Stimulated activated naive CD8-positive, alpha-beta T cell treated with anti-CD3 and anti-CD28 coated beads, Interleukin-15, amount 100 ng/mL, for 72 hours (primary cell): ENCODE data around the gene ACTL6B.
"Not testable (repeated sequence)": the region's sequence is repeated elsewhere in the genome, so short reads cannot be mapped to it uniquely, and the experiment has no call there.

Source experiments
- ATAC-seq: fragments of 150-1000 bp; cut with Tn5 transposase; 2 replicates; pipeline ENCODE4 v1.10.0; 2021; ENCODE audit warnings: mild to moderate bottlenecking, moderate library complexity
- DNase-seq, 2 donors: peaks; one replicate each; pipeline ENCODE4 v3.0.0; 2021 to 2022
- H3K27ac Mint-ChIP-seq, 2 donors: one replicate each; pipeline ENCODE4 v1.8.0; 2022; ENCODE audit warnings: mild to moderate bottlenecking in 2 of 2, mixed read lengths in 2 of 2, moderate library complexity in 2 of 2
- H3K27me3 Mint-ChIP-seq: one replicate; pipeline ENCODE4 v1.8.0; 2022; ENCODE audit warnings: mixed read lengths
- H3K4me1 Mint-ChIP-seq: one replicate; pipeline ENCODE4 v1.8.0; 2022; ENCODE audit warnings: mild to moderate bottlenecking, mixed read lengths
- H3K4me3 Mint-ChIP-seq, 2 donors: one replicate each; pipeline ENCODE4 v1.8.0; 2022; ENCODE audit warnings: mild to moderate bottlenecking in 2 of 2, mixed read lengths in 2 of 2, moderate library complexity in 1 of 2
- H3K9me3 Mint-ChIP-seq, 2 donors: one replicate each; pipeline ENCODE4 v1.8.0; 2022; ENCODE audit warnings: mixed read lengths in 2 of 2

The ACTL6B gene

DNA sequence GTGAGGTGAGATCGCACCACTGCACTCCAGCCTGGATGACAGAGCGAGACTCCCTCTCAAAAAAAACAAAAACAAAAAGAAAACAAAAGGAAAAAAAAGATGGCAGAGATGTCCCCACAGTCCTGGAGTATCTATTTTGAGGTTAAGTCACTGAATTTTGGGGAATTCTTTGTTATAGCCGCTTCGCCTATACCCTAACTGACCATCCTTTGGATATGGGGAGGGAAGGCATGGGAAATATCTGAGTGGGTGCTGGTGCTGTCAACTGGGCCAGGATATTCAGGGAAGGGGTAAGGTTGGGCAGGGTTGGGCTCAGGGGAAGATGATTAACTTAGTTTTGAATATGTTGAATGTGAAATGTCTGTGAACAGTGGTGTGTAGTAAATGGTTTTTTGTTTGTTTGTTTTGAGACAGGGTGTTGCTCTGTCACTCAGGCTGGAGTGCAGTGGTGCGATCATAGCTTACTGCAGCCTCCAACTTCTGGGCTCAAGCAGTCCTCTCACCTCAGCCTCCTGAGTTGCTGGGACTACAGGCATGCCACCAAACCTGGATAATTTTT is 9.0 kb upstream of the ACTL6B start:
- no peak overlapping the region for H3K4me3 Mint-ChIP-seq
- no peak overlapping the region for H3K27ac Mint-ChIP-seq
- no peak for ATAC-seq

GRCh38 chr7:100662194-100662776 is 6.0 kb upstream of the ACTL6B start:
- ATAC-seq, DNase-seq, H3K4me3 Mint-ChIP-seq, H3K4me1 Mint-ChIP-seq, H3K27ac Mint-ChIP-seq, H3K9me3 Mint-ChIP-seq: not testable (repeated sequence)
- peaks cover 19% of the 10 kb centered on the region for H3K27me3 Mint-ChIP-seq

More for the DNA sequence above, 9.0 kb upstream of the ACTL6B start:
- Mint-ChIP-seq H3K9me3 (peaks cover 0 to 4% of the 10 kb centered on the region in 2 donors), H3K4me1 (no peaks in the 10 kb centered on the region), H3K27me3 (no peaks in the 10 kb centered on the region)
- no peak for DNase-seq

DNA sequence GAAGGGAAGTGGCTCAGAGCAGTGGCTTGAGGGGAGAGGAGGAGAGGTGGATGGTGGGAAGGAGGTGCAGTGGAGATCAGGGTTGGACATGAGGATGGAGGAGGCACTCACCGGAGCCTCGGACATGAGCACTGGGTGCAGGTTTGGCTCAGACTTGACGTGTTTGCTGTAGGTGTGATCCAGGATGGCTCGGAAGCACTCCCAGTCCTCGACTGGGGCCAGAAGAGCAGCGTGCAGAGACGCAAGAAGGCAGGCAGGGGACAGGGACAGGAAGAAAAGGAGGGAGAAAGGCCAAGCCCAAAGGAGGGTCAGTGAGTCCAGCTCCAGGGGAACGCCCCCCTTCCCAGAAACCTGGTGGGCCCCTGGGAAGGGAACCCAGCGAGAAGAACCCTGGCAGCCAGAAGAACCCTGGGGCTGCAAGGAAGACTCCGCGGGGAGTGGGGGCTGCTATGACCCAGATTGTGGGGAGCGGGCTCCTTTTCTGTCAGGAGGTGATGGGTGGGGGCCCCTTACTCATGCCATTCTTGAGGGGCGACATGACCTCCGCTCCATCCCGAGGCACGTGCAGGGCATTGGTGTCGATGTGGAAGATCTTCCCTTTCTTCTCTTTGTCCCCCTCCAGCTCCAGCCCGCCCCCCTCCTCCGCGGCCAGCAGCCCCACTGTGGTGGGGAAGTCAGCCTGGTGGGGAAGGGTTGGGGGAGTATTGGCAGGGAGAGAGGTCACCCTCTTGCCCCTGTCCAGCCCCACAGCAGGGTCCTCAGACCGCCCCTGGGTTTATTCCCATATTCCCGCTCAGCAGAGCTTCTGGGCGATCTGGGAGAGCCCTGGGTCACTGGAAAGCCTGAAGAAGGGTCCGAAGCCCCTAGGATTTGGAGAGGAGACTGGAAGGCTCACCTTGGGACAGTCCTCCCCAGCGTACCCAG is 1.1 kb downstream of the ACTL6B start:
- DNase-seq, result no peak
- no peak for ATAC-seq
- Mint-ChIP-seq H3K9me3 (no peaks in the 10 kb centered on the region), H3K27ac (no peak overlapping the region), H3K27me3 (peaks cover 69% of the 10 kb centered on the region), H3K4me3 (no peak overlapping the region), H3K4me1 (peaks cover 6% of the 10 kb centered on the region)

DNA sequence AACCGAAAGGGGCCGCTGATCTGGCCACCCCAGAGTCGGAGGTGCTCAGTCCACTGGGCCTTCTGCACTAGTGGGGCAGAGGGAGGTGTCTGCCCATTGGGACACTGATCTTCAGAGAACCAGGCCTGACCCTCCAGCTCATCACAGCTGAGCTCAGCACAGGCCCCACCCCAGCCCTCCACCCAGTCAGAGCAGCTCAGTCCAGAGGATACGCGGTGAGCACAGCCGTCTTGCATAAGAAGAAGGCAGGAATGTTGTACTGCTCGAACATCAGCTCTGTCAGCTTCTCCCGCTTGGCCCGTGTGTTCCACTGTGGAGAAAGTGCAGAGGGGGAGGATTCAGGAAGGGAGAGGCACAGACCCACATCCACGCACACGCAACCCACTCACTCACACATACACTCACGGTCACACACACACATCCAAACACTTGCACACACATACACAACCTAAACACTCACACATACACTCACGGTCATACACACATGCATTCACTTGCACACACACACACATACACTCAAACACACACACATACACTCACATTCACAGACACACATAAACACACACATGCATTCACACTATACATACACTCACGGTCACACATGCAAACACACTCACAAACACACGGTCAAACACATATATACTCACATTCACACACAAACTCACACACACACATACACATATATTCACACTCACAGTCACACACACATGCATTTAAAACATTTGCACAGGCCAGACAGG is 6.3 kb downstream of the ACTL6B start:
- DNase-seq (no peak), ATAC-seq (no peak)
- Mint-ChIP-seq H3K4me1 (no peaks in the 10 kb centered on the region), H3K27me3 (peaks cover 38% of the 10 kb centered on the region), H3K9me3 (no peaks in the 10 kb centered on the region), H3K27ac (no peak overlapping the region), H3K4me3 (no peak overlapping the region)

DNA sequence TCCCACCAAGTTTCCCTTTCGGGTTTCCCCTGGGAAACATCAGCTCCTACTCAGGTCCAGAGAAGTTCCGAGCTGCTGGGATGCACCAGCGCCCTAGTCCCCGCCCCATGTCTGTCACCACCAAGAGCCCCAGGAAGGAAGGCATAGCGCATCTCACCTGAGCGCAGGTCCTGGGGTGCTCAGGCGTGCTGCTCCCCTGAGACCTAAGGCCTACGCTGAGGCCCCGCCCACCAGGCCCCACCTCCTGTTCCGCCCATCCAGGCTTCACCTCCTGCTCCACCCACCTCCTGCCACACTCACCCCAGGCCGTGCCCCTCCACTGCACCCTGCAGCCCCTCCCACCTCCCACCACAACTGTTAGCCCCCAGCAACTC is 13.7 kb downstream of the ACTL6B start:
- Mint-ChIP-seq H3K27me3 (peaks cover 7% of the 10 kb centered on the region), H3K4me3 (no peak overlapping the region), H3K27ac (peak overlapping the region in 1 of 2 donors; percentile 83), H3K9me3 (no peaks in the 10 kb centered on the region), H3K4me1 (no peaks in the 10 kb centered on the region)
- no peak for DNase-seq
- peak; percentile 59 for ATAC-seq

GRCh38 chr7:100641860-100642533 is 14.3 kb downstream of the ACTL6B start:
- no peak for ATAC-seq
- peaks cover 7% of the 10 kb centered on the region for H3K27me3 Mint-ChIP-seq
- no peak overlapping the region for H3K27ac Mint-ChIP-seq
- no peaks in the 10 kb centered on the region for H3K9me3 Mint-ChIP-seq
- H3K4me1 Mint-ChIP-seq, result no peaks in the 10 kb centered on the region
- no peak overlapping the region for H3K4me3 Mint-ChIP-seq
- DNase-seq, result no peak

DNA sequence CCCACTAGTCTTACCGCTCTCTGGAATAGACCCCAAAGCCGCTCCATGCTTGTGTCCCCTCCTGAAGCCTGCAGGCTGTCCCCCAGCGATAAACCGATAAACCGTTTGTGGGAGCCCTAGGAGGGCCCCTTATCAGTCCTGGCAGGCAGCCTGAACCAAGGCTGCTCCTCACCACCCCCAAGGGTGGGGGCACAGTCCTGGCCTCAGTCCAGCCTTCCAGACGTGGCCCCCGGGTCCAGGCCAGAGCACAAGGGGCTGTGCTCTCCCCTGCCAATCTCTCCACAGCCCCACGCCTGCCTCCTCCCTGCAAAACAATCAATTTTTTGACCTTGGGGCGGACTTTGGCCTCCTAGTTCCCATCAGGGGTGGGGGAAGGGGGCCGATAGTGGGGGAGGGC is 14.8 kb downstream of the ACTL6B start, which contains the start of gene TFR2:
Gene TFR2 (minus strand): TSS at position 90 of the 397 bp plus-strand sequence. CDS start 43 bp downstream, at position 47.
- Mint-ChIP-seq H3K4me1 (no peaks in the 10 kb centered on the region), H3K27me3 (peaks cover 7% of the 10 kb centered on the region), H3K27ac (no peak within 1 kb of the TSS), H3K9me3 (no peaks in the 10 kb centered on the region), H3K4me3 (no peak within 1 kb of the TSS)
- DNase-seq, result no peak
- no peak for ATAC-seq

DNA sequence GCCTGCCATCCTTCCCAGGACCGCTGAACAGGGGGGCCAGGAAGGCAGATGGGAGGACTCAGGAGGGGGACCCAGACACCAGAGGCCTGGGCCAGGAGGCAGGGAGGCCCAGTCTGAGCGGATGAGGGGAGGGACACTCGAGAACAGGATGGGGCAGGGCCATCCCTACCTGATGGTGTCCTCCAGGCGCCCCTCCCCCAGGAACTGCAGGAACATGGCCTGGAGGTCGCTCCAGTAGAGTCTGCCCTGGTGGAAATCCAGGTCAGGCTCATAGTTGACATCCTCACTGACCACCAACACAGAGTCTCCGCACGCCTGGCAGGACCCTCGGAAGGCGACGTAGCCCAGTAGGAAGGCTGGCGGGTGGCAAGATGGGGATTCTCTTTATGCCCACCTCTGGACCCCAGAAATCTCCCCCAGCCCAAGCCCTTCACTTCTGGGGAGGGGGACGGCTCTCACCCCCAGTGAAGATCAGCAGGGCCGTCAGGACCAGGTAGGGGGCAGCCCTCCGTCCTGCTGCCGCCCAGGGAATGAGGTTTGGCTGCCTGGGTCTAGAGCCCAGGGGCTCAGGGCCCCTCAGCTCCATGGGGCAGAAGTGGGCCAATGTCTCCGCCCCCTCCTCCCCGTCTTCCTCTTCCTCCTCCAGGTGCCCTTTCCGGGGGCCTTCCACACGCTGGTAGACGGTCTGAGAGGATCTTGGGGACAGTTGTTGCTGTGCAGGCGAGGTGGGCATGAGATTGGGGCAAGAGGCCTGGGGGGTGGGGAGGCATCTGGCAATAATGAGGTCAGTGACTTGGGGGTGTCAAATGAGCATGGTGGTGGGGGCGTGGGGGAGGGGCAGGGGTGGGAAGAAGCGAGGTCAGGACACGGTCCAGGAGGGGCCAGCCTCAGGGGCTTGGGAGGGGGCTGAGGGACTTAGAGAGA is 15.5 kb downstream of the ACTL6B start:
- no peak for DNase-seq
- H3K9me3 Mint-ChIP-seq, result no peaks in the 10 kb centered on the region
- H3K27me3 Mint-ChIP-seq, result no peaks in the 10 kb centered on the region
- ATAC-seq, result no peak
- no peaks in the 10 kb centered on the region for H3K4me1 Mint-ChIP-seq
- H3K27ac Mint-ChIP-seq, result no peak overlapping the region
- no peak overlapping the region for H3K4me3 Mint-ChIP-seq

GRCh38 chr7:100639995-100640516 is 16.2 kb downstream of the ACTL6B start:
- Mint-ChIP-seq H3K9me3 (no peaks in the 10 kb centered on the region), H3K27me3 (no peaks in the 10 kb centered on the region), H3K4me3 (no peak overlapping the region), H3K4me1 (peaks cover under 1% of the 10 kb centered on the region), H3K27ac (no peak overlapping the region)
- no peak for ATAC-seq
- no peak for DNase-seq

- DNase-seq, result peak; percentile 67 to 75
- peaks cover 8% of the 10 kb centered on the region for H3K27me3 Mint-ChIP-seq
These were observed 23.1 kb downstream of the ACTL6B start for GRCh38 chr7:100632951-100633717.

DNA sequence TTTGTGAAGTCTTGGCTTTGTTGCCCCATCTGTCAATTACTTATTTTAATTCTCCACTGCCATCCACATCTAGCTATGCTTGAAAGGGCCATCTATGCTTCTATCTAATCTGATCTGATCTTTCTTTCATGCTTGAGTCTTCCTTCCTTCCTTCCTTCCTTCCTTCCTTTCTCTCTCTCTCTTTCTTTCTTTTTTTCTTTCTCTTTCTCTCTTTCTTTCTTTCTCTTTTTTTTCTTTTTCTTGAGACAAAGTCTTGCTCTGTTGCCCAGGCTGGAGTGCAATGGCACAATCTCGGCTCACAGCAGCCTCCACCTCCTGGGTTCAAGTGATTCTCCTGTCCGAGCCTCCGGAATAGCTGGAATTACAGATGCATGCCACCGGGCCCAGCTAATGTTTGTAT is 26.2 kb downstream of the ACTL6B start:
- H3K4me3 Mint-ChIP-seq, result no peak overlapping the region
- ATAC-seq (no peak), DNase-seq (no peak)
- H3K4me1 Mint-ChIP-seq, result peaks cover 86% of the 10 kb centered on the region
- no peaks in the 10 kb centered on the region for H3K9me3 Mint-ChIP-seq
- H3K27ac Mint-ChIP-seq, result peak overlapping the region in 1 of 2 donors; percentile 40
- H3K27me3 Mint-ChIP-seq, result peaks cover 8% of the 10 kb centered on the region

More at GRCh38 chr7:100632951-100633717, 23.1 kb downstream of the ACTL6B start:
- H3K4me1 Mint-ChIP-seq, result peaks cover 59% of the 10 kb centered on the region
- no peaks in the 10 kb centered on the region for H3K9me3 Mint-ChIP-seq
- H3K27ac Mint-ChIP-seq, result peak overlapping the region; percentile 71 to 83
- peak; percentile 84 for ATAC-seq
- H3K4me3 Mint-ChIP-seq, result peak overlapping the region; percentile 85 to 89

GRCh38 chr7:100629117-100629716 is 27.0 kb downstream of the ACTL6B start:
- peak in 1 of 2 donors; percentile 39 for DNase-seq
- ATAC-seq, result no peak
- Mint-ChIP-seq H3K27me3 (peaks cover 8% of the 10 kb centered on the region), H3K27ac (peak overlapping the region in 1 of 2 donors; percentile 34), H3K4me1 (peaks cover 78% of the 10 kb centered on the region), H3K4me3 (peak overlapping the region in 1 of 2 donors; percentile 18), H3K9me3 (no peaks in the 10 kb centered on the region)

- H3K4me3 Mint-ChIP-seq, result peak overlapping the region; percentile 80 to 82
- ATAC-seq, result no peak
- no peaks in the 10 kb centered on the region for H3K27me3 Mint-ChIP-seq
- peak overlapping the region in 1 of 2 donors; percentile 88 for H3K27ac Mint-ChIP-seq
- no peaks in the 10 kb centered on the region for H3K9me3 Mint-ChIP-seq
- H3K4me1 Mint-ChIP-seq, result peaks cover 61% of the 10 kb centered on the region
- DNase-seq, result no peak
These were observed 29.1 kb downstream of the ACTL6B start for GRCh38 chr7:100627238-100627549.
